HL-60/S4 (cell line): Measurements from ENCODE around the gene POU6F2.
"Not testable (repeated sequence)": the region's sequence is repeated elsewhere in the genome, so short reads cannot be mapped to it uniquely, and the experiment has no call there.

Experiments
- in situ Hi-C: fragments of 300-500 bp; cut with MboI; formaldehyde crosslinking; loops from 2 replicates; pipeline ENCODE4 v1.14.3; 2022; ENCODE audit warnings: low sequenced_read_pairs

The POU6F2 gene

GRCh38 chr7:39183796-39184195 lies 206.1 kb downstream of the POU6F2 start:
- in situ Hi-C loops = no loop called here

DNA sequence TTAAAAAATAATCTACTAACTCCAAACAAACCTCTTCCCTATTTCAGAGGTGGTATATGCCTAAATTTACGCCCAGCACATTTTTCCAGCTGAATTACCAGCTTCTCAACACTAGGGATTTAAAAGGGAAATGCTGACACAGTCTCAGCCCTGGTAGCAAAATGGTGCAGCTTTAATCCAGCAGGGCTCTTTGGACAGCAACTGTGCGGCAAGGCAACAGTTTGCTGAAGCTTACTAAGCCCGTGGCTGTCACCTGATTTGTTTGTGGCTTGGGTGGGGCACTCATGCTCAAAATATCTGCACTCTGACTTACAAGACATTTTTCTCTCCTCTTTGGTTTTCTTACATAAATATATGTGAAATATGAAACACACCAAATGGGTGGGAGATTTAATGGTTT lies 206.7 kb downstream of the POU6F2 start:
- in situ Hi-C loops = no loop called here

DNA sequence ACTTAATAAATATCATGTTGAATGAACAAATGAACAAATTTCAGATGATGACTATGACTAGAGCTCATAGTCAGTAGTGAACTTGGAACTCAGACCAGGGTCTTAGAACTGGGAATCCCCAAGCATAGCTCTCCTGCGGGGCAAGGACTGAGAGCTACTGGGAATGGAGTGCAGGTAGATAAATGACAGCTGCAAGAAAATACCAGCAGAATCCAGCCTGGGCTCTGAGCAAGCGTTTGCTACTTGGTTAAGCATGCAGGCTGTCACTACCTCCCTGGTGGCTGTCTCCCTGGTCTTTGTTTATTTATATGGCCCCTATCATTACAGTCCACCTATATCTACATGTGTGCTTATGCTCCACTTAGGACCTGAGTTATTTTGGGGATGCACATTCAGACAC lies 208.4 kb downstream of the POU6F2 start:
- in situ Hi-C loops = no loop called here

DNA sequence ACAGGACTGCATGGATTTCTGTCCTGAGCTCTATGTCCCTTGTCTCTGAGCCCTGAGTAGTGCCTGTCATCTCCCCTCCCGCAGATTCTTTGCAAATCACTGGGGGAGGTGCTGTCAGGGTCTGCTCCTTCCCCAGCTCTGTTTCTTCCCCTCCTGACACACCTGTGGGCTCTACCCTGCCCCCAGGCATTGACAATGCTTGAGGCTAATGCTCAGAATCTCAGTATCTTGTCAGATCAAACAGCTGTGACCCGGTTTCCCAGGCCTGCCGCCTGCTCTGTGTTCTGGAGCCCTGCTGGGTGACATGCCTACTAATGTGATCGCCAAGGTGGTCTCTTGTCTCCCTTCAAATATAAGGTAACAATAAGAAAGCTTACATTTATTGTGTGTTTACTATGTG lies 209.0 kb downstream of the POU6F2 start:
- in situ Hi-C loops = no loop called here

- in situ Hi-C loops = no loop called here
Observed at GRCh38 chr7:39187130-39187529, 209.4 kb downstream of the POU6F2 start.

DNA sequence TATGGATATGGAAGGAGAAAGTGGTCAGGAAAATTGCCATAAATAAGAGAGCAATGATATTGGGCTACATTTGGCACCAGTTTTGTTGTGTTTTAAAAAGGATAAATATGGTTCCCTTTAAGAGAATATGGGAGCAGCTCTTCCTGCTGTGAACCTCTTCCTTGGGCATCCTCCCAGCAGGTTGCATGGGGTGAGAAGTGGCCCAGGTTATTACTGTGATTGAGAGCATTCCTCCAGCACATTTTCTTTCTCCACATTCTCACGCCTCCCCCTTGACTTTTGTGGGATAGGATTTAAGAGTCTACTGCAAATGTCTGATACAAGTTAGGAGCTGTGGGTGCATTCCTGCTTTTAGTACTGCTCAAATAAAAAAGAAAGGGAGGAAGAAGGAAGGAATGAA lies 214.8 kb downstream of the POU6F2 start:
- in situ Hi-C loops = no loop called here

DNA sequence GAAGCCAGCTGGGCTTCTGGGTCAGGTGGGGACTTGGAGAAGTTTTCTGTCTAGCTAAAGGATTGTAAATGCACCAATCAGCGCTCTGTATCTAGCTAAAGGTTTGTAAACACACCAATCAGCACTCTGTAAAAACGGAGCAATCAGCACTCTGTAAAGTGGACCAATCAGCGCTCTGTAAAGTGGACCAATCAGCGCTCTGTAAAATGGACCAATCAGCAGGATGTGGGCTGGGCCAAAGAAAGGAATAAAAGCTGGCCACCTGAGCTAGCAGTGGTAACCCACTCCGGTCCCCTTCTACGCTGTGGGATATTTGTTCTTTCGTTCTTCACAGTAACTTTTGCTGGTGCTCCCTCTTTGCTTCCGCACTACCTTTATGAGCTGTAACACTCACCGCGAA lies 216.7 kb downstream of the POU6F2 start:
- in situ Hi-C loops = not testable (repeated sequence)

DNA sequence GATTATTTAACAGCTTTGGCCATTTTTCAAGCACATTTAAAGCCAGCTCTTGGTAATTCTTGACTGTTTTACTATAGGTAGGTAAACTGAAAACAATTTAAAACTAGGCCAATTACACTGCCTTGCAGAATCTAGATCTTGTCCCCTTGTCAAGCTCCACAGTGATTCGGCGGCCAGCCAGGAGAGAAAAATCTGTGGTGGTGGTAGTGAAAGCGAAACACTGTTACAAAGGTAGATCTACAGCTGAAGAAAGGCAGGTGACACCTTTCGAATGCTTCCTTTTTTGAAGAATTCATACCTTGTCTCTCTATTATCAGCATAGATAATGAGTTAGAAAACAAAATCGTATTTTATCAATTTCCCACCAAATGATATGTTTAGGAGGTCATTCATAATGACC lies 218.3 kb downstream of the POU6F2 start:
- in situ Hi-C loops = no loop called here

- in situ Hi-C loops = no loop called here
Observed at GRCh38 chr7:39197831-39198230, 220.1 kb downstream of the POU6F2 start.

DNA sequence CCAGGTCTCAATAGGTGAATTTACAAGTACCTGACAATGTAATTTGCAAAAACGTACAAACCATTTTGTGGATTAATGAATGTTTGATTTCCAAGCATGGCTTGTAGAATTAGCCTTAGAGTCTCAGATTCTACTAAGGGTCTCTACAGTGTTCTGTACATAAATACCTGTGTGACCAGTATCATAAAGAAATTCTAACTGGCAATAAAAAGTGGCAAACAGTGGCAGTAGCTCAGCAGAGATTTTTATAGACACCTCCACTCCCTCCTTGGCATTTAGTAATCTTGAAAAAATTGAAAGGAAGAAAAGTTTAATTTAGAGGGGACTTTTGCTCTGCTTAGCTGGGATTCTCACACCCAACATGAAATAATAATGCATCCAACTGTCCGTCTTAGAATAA lies 220.8 kb downstream of the POU6F2 start:
- in situ Hi-C loops = no loop called here

DNA sequence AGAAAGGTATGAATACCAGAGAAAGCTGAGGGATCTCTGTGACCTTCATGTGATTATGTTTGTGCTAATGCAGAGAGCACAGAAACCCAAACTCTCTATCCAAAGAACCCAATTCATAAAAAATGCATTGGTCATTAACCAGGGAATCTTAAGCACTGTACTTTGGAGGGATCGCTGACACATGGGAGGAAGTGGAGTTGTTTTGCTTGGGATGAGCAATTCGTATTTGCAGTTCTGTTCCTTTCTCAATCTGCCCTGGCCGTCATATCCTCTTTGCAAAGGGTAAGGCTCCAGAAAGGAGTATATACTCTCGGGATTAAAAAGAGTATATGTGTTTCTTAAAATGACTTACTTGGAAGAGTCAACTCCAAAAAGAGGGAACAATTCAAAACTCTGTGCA lies 221.3 kb downstream of the POU6F2 start:
- in situ Hi-C loops = no loop called here

GRCh38 chr7:39199951-39200350 lies 222.2 kb downstream of the POU6F2 start:
- in situ Hi-C loops = no loop called here

DNA sequence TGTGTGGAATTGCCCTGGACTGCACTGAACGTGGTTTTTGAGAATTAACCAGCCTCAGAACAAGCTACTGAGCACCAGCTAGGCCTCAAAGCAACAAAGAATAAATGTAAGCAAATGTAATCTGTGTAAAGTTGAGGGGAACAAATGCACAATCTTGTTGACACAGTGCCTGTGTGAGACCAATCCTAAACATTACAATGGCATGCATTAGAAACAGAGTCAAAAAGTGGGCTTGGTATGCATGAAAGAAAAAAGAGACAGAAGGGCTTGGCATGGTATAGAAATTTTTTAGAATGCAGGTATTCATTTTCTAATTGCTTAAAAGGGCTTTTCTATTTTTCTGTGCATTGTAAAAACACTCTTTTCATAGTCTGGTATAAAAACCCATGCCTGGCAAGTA lies 224.3 kb downstream of the POU6F2 start:
- in situ Hi-C loops = no loop called here

DNA sequence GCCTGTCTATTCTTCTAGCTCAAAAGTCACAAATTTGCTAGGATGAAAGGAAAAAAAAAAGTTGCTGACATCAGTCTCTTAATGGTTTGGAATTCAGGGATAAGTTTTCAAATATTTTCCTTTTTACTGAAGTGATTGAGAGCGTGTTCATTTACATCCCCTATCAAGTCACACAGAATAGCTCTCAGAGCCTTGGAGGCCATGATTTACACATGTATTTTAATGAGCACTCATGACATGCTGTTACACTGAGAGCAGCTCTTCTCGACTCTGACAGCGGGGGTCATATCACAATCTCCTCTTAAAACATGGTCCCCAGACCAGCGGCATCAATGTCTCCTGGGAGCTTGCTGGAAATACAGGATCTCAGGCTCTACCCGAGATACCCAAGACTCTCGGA lies 232.7 kb downstream of the POU6F2 start:
- in situ Hi-C loops = no loop called here

DNA sequence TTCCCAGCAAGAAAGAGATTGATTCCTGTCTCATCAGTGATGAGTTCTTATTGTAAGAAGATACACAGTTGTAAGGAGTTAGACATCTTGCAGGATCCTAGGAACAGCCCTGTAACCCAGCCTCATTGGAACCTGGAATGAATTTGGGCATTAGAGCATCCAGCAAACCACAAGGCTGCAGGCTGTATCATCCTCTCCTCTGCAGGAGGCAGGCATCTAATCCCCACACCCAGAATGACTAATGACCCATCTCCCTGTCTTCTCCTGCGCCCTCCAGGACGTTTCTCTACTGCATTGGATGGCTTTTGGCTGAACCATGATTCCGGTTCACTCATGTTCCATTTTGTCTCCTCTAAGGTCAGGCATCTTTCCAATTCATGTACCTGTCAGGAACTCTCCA lies 233.9 kb downstream of the POU6F2 start:
- in situ Hi-C loops = no loop called here

DNA sequence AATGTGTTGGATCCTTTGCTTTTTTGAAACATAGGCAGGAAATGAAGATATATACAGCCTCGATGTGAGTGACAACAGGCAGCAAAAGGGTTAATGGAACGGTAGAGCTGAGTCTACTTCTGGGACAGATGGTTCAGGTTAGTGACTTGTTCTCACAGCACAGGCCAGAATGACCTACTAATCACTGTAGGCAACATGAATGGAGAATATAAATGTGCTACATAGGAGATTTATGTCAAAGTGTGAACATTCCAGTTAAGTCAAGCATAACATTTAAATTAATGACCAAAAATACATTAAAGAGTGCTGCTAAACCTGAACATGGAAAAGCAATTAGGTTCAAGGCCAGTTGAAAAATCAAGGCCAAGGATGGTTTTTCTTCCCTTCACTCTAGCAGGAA lies 235.2 kb downstream of the POU6F2 start:
- in situ Hi-C loops = no loop called here

DNA sequence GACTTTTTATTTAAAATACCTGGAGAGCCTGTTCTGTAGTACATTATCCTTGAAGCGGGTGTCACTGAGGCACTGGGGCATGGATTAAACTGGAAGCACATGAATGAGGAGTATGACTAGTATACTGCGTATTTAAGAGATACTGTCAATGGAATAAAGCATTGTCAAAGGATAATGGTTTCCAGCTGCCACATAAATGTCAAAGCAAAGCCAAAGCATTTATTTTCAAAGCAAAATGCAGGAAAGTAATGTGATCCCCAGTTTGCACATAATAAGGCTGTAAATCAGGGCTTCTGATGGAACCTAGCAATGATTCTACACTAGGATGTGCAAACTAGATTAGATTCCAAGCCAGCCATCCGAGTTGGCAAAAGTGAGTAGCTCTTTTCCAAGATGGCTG lies 240.1 kb downstream of the POU6F2 start:
- in situ Hi-C loops = no loop called here

GRCh38 chr7:39219869-39220268 lies 242.2 kb downstream of the POU6F2 start:
- in situ Hi-C loops = no loop called here

DNA sequence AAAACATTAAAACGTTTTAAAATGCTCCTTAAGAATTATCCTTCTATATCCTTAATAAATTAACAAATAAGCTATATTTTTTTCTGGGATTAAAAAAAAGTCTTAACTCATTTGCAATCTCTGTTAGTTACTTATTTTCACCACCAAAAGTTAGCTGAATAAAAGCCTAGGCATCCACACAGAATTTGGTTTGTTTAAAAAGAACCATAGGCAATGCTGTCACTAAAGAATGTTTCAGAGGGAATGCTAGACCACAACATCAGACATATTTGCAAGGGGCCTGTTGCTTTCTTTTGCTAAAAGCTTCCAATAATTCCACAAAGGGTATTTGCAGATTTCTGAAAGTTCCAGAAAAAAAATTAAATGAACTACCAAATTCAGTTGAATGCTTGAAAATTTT lies 244.2 kb downstream of the POU6F2 start:
- in situ Hi-C loops = no loop called here

- in situ Hi-C loops = no loop called here
Observed at GRCh38 chr7:39228946-39229345, 251.2 kb downstream of the POU6F2 start.

GRCh38 chr7:39233851-39234529 lies 256.3 kb downstream of the POU6F2 start:
- in situ Hi-C loops = no loop called here

DNA sequence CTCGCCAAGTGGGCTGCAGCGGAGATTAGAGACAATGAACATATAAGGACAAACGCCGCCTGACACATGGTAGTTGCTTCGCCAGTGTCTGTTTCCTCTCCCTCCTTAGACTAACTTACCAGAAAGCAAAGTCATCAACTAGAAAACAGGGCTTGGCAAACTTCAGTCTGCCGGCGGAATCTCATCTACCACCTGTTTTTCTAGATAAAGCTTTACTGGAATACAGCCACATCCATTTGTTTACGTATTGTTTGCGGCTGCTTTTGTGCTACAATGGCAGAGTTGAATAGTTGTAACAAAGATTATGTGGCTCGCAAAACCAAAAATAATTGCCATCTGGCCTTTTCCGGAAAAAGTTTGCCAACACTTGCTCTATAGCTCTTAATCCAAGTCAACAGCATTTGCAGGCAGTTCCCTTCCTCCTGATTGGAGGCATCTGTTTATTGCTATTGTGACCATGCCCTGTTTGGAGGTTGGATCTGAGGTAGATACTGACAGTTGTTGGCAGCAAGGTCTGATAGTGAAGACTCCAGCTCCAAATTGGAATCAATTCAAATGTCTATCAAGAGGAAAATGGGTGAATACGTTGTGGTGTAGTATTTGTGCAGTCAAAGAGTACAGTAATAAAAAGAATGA lies 260.6 kb downstream of the POU6F2 start:
- in situ Hi-C loops = no loop called here

DNA sequence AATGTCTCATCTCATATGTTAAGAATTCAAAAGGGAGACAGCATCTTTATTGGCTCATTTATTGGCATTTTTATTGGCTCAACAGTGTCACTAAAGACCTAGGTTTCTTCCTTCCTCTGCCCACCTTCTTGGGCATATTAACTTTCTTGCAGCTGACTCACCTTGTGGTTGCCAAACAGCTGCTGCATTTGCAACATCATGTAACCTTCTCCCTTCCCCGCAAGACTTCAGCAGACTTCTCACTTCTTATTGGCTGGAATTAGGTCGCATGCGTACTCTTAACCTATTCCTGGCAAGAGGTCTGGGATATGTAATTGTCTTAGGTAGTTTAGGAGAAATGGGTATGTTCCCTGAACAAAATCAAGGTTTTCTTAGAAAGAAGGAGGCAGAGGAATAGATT lies 263.2 kb downstream of the POU6F2 start:
- in situ Hi-C loops = no loop called here
